ENCODE data around the gene GSTO1. TPM values are rescaled to one million over a fixed set of nuclear protein-coding genes. Genes with fewer than 3 reads are reported as not detected.

Gene GSTO1
- total and polyA plus RNA-seq, 2 donors from 2014 or later = 83.7 to 263 TPM

- intact Hi-C loops (cut with DNase I) = no loop called here
- DNase-seq = no peak
These were observed 61.8 kb downstream of the GSTO1 start for GRCh38 chr10:104316321-104317099.

More at GRCh38 chr10:104316321-104317099, 61.8 kb downstream of the GSTO1 start:
- no peak overlapping the region for H3K27ac ChIP-seq (ENCODE audit: low read depth in 2 of 2, low read length in 2 of 2)
- no peaks in the 10 kb centered on the region for H3K27me3 ChIP-seq (ENCODE audit: control insufficient read depth, insufficient read depth, low read length)
- FAIRE-seq = no peak
- H3K9me3 ChIP-seq (ENCODE audit: control insufficient read depth in 2 of 3, insufficient read depth in 1 of 3, low read length in 3 of 3) = no peaks in the 10 kb centered on the region
- H3K36me3 ChIP-seq (ENCODE audit: control insufficient read depth in 2 of 3, insufficient read depth in 3 of 3, low read length in 3 of 3) = peaks cover 0 to 17% (median 2%) of the 10 kb centered on the region in 3 donors
- H3K4me3 ChIP-seq (ENCODE audit: low read length in 3 of 3) = no peak overlapping the region
- no peak for TF ChIP-seq CTCF (IDR thresholded peaks at IDR 0.05; ENCODE audit: borderline replicate concordance, extremely low read depth, insufficient read depth)
- H3K4me1 ChIP-seq (ENCODE audit: control insufficient read depth in 2 of 3, insufficient read depth in 2 of 3, low read depth in 1 of 3, low read length in 3 of 3) = peaks cover 0 to 24% (median 10%) of the 10 kb centered on the region in 3 donors
- H3K9ac ChIP-seq (ENCODE audit: low read length in 3 of 3) = no peak overlapping the region

Small RNA genes lying within 50 kb of the gene (microRNA-seq; reads per million reads assigned to microRNA genes)
- not detected for gene MIR4482
- gene MIR609 = not detected

Other genes with a start within 250 kb of the GSTO1 start
- gene COL17A1, start 169.0 kb upstream of the GSTO1 start, total RNA-seq = 10.8 TPM
- gene COL17A1, start 169.0 kb upstream of the GSTO1 start, polyA plus RNA-seq (ENCODE audit: insufficient read depth, low read depth, low replicate concordance) = 0.58 TPM
- gene SFR1, start 132.7 kb upstream of the GSTO1 start, total RNA-seq = 9.3 TPM
- 7.3 TPM for gene SFR1, start 132.7 kb upstream of the GSTO1 start, polyA plus RNA-seq (ENCODE audit: insufficient read depth, low read depth, low replicate concordance)
- 7.2 TPM for gene CFAP43, start 22.5 kb upstream of the GSTO1 start, total RNA-seq
- 3.1 TPM for gene CFAP43, start 22.5 kb upstream of the GSTO1 start, polyA plus RNA-seq (ENCODE audit: insufficient read depth, low read depth, low replicate concordance)
- 22.3 TPM for gene GSTO2, start 14.3 kb downstream of the GSTO1 start, total RNA-seq
- gene GSTO2, start 14.3 kb downstream of the GSTO1 start, polyA plus RNA-seq (ENCODE audit: insufficient read depth, low read depth, low replicate concordance) = 56.7 TPM
- gene ITPRIP, start 83.6 kb downstream of the GSTO1 start, total RNA-seq = 21.6 TPM
- gene ITPRIP, start 83.6 kb downstream of the GSTO1 start, polyA plus RNA-seq (ENCODE audit: insufficient read depth, low read depth, low replicate concordance) = 9.0 TPM
- gene CFAP58, start 98.9 kb downstream of the GSTO1 start, total RNA-seq = 0.35 TPM
- 0.19 TPM for gene CFAP58, start 98.9 kb downstream of the GSTO1 start, polyA plus RNA-seq (ENCODE audit: insufficient read depth, low read depth, low replicate concordance)